CD4-positive, alpha-beta T cell (primary cell): ENCODE measurements around the gene TPT1. TPM values are rescaled to one million over a fixed set of nuclear protein-coding genes. Genes with fewer than 3 reads are reported as not detected.
A peak's percentile ranks its signal among the peaks of the same experiment; 100 is the strongest.

Experiments used
- ATAC-seq: fragments of 200-7000 bp; cut with Tn5 transposase; one replicate; pipeline ENCODE4 v1.10.0; 2022; ENCODE audit warnings: mild to moderate bottlenecking; ENCODE audit not compliant: poor library complexity
- CTCF ChIA-PET: fragments of 350-600 bp; sonication (Branson Sonifier 250); formaldehyde crosslinking; loops from one replicate; lab custom pipeline; 2021; ENCODE audit warnings: antibody characterized with exemption, inconsistent platforms; lab: Charles Lee
- POLR2A ChIA-PET: fragments of 350-600 bp; sonication (Branson Sonifier 250); formaldehyde crosslinking; loops from one replicate; lab custom pipeline; 2021; ENCODE audit warnings: antibody characterized with exemption, inconsistent platforms; lab: Charles Lee
- DNase-seq, 14 experiments: peaks; one replicate each; pipeline ENCODE4 v3.0.0-alpha.2; 2013 to 2020; ENCODE audit warnings: mixed read lengths in 2 of 14
- H3K27ac ChIP-seq, 2 donors: one replicate each; pipeline versions ENCODE4 v1.5.1 to v1.7.0; 2013; ENCODE audit warnings: low read length in 2 of 2, low read depth in 1 of 2, mild to moderate bottlenecking in 1 of 2
- H3K27me3 ChIP-seq, 2 experiments: 1 replicate in 1 of 2; 2 replicates in 1 of 2; pipeline versions ENCODE4 v1.6.1 to v1.7.0; 2013; ENCODE audit warnings: low read length in 2 of 2, control low read depth in 1 of 2, mild to moderate bottlenecking in 1 of 2, moderate library complexity in 1 of 2; ENCODE audit not compliant: insufficient read depth in 2 of 2, control insufficient read depth in 1 of 2
- H3K36me3 ChIP-seq: one replicate; pipeline ENCODE4 v1.6.1; 2013; ENCODE audit warnings: low read length, control low read depth; ENCODE audit not compliant: insufficient read depth
- H3K4me1 ChIP-seq: one replicate; pipeline ENCODE4 v1.6.1; 2013; ENCODE audit warnings: low read length, control low read depth; ENCODE audit not compliant: insufficient read depth
- H3K4me3 ChIP-seq: one replicate; pipeline ENCODE4 v1.5.1; 2013; ENCODE audit warnings: mild to moderate bottlenecking, low read length, moderate library complexity
- H3K9me3 ChIP-seq, 2 experiments: 1 replicate in 1 of 2; 2 replicates in 1 of 2; pipeline versions ENCODE4 v1.6.1 to v1.7.0; 2013; ENCODE audit warnings: low read length in 2 of 2, mild to moderate bottlenecking in 2 of 2, control low read depth in 1 of 2, moderate library complexity in 1 of 2; ENCODE audit not compliant: control insufficient read depth in 1 of 2, insufficient read depth in 1 of 2
- H3K27ac Mint-ChIP-seq: one replicate; pipeline ENCODE4 v1.8.0; 2020; ENCODE audit warnings: mixed read lengths
- H3K27me3 Mint-ChIP-seq: one replicate; pipeline ENCODE4 v1.8.0; 2021; ENCODE audit warnings: mixed read lengths
- H3K36me3 Mint-ChIP-seq: one replicate; pipeline ENCODE4 v1.8.0; 2021; ENCODE audit warnings: low read depth, mixed read lengths
- H3K4me1 Mint-ChIP-seq: one replicate; pipeline ENCODE4 v1.8.0; 2021; ENCODE audit warnings: low read depth, mixed read lengths
- H3K4me3 Mint-ChIP-seq: one replicate; pipeline ENCODE4 v1.8.0; 2020; ENCODE audit warnings: mild to moderate bottlenecking, mixed read lengths
- H3K9me3 Mint-ChIP-seq: one replicate; pipeline ENCODE4 v1.8.0; 2020; ENCODE audit warnings: mixed read lengths
- intact Hi-C, 2 experiments: fragments of 100-400 bp; cut with DNase I in 1 of 2; cut with micrococcal nuclease in 1 of 2; formaldehyde crosslinking; loops; one replicate each; pipeline versions ENCODE4 v1.15.1 to v1.9.0; 2023 to 2025; cut with DNase I, micrococcal nuclease
- total RNA-seq, 174 experiments: library from RNA in 2 of 174; stranded (reverse) in 2 of 174; gene quantifications; one replicate each; pipeline ENCODE4 v1.2.3 and lab custom pipeline; 2021 to 2026
- TF ChIP-seq, protein P1 (sequence below): fragments of 200-600 bp; IDR thresholded peaks from one replicate; pipeline ENCODE4 v1.8.0; 2022; ENCODE audit warnings: antibody characterized with exemption, mild to moderate bottlenecking

Gene TPT1
- total RNA-seq, 2 experiments from 2014 or later, result 8,742 to 8,834 TPM

GRCh38 chr13:45332036-45332830 is 8.8 kb downstream of the TPT1 start:
- H3K27me3 Mint-ChIP-seq, result no peaks in the 10 kb centered on the region
- ATAC-seq (no peak), DNase-seq (peak in 1 of 14 experiments; percentile 18)
- H3K4me1 Mint-ChIP-seq, result peaks cover 94% of the 10 kb centered on the region
- TF ChIP-seq, protein P1, sequence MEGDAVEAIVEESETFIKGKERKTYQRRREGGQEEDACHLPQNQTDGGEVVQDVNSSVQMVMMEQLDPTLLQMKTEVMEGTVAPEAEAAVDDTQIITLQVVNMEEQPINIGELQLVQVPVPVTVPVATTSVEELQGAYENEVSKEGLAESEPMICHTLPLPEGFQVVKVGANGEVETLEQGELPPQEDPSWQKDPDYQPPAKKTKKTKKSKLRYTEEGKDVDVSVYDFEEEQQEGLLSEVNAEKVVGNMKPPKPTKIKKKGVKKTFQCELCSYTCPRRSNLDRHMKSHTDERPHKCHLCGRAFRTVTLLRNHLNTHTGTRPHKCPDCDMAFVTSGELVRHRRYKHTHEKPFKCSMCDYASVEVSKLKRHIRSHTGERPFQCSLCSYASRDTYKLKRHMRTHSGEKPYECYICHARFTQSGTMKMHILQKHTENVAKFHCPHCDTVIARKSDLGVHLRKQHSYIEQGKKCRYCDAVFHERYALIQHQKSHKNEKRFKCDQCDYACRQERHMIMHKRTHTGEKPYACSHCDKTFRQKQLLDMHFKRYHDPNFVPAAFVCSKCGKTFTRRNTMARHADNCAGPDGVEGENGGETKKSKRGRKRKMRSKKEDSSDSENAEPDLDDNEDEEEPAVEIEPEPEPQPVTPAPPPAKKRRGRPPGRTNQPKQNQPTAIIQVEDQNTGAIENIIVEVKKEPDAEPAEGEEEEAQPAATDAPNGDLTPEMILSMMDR, result no peak
- H3K27ac ChIP-seq, result no peak overlapping the region
- no peak overlapping the region for H3K4me3 Mint-ChIP-seq
- POLR2A ChIA-PET, result interaction anchor here (1.2 to 2.1 kb wide), 4 partner anchors 9 to 85 kb away, joined by 3 to 10 read pairs (median 6); partner anchors contain the start of genes SLC25A30 and TPT1
- CTCF ChIA-PET, result interaction anchor here (0.6 to 1.6 kb wide), 3 partner anchors 8 to 1373 kb away, joined by 3 to 5 read pairs (median 3); no protein-coding TSS in a partner anchor
- H3K36me3 ChIP-seq, result peaks cover 19% of the 10 kb centered on the region
- H3K9me3 ChIP-seq, result no peaks in the 10 kb centered on the region
- H3K9me3 Mint-ChIP-seq, result no peaks in the 10 kb centered on the region
- intact Hi-C loops, result loop anchor here (5.0 to 10.0 kb wide), 4 partner anchors 35 to 853 kb away; partner anchors contain the start of genes GTF2F2 (in 2 of the 2) and LCP1 (in 1 of the 2)
- no peak overlapping the region for H3K4me3 ChIP-seq
- H3K27me3 ChIP-seq, result no peaks in the 10 kb centered on the region
- peaks cover 16% of the 10 kb centered on the region for H3K36me3 Mint-ChIP-seq
- peak overlapping the region; percentile 84 for H3K27ac Mint-ChIP-seq
- peaks cover 84% of the 10 kb centered on the region for H3K4me1 ChIP-seq

GRCh38 chr13:45331692-45332035 is 9.3 kb downstream of the TPT1 start:
- Histone ChIP-seq H3K9me3 (no peaks in the 10 kb centered on the region), H3K4me3 (no peak overlapping the region), H3K36me3 (peaks cover 13% of the 10 kb centered on the region), H3K27ac (no peak overlapping the region), H3K4me1 (peaks cover 88% of the 10 kb centered on the region), H3K27me3 (no peaks in the 10 kb centered on the region)
- peaks cover 11% of the 10 kb centered on the region for H3K36me3 Mint-ChIP-seq
- TF ChIP-seq, protein P1, result no peak
- no peaks in the 10 kb centered on the region for H3K27me3 Mint-ChIP-seq
- ATAC-seq, result no peak
- H3K4me1 Mint-ChIP-seq, result peaks cover 93% of the 10 kb centered on the region
- DNase-seq, result no peak
- no peak overlapping the region for H3K4me3 Mint-ChIP-seq
- POLR2A ChIA-PET, result interaction anchor here (1.1 to 2.1 kb wide), 4 partner anchors 8 to 86 kb away, joined by 3 to 7 read pairs (median 6); partner anchors contain the start of genes SLC25A30 and TPT1
- intact Hi-C loops, result loop anchor here (5.0 to 10.0 kb wide), 4 partner anchors 34 to 853 kb away; partner anchors contain the start of genes GTF2F2 (in 2 of the 2) and LCP1 (in 1 of the 2)
- peak overlapping the region; percentile 61 for H3K27ac Mint-ChIP-seq
- H3K9me3 Mint-ChIP-seq, result no peaks in the 10 kb centered on the region
- CTCF ChIA-PET, result interaction anchor here (1.1 kb wide), 1 partner anchor 8 kb away, joined by 5 read pairs; no protein-coding TSS in a partner anchor

DNA sequence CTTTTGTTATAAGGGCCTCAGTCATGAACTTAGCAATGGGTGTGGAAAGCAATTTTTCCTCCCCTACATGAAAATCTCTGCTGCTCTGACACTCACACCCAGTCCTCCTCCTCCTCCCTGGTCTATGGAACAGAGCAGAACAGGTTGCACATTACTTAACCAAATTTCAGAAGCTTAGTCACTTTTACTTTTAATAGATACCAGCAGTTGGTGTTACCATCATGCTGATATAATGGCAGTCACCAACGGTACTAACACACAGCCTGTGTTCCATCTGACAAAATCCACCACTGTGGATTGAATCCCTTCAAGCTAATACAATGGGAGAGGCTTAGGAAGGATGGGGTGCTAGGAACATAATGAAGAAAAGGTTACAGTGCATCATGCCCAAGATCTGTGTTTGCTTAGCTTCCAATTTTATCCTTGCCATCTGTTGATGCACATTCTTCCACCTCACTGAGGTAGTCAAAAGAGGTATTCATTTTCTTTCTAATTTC is 9.8 kb downstream of the TPT1 start:
- peaks cover 6% of the 10 kb centered on the region for H3K36me3 Mint-ChIP-seq
- no peaks in the 10 kb centered on the region for H3K27me3 Mint-ChIP-seq
- TF ChIP-seq, protein P1, result no peak
- Histone ChIP-seq H3K4me1 (peaks cover 84% of the 10 kb centered on the region), H3K27ac (no peak overlapping the region), H3K9me3 (no peaks in the 10 kb centered on the region), H3K4me3 (no peak overlapping the region), H3K36me3 (peaks cover 9% of the 10 kb centered on the region), H3K27me3 (no peaks in the 10 kb centered on the region)
- H3K9me3 Mint-ChIP-seq, result no peaks in the 10 kb centered on the region
- ChIA-PET POLR2A (interaction anchor here (1.1 to 2.1 kb wide), 4 partner anchors 8 to 86 kb away, joined by 3 to 7 read pairs (median 6); partner anchors contain the start of genes SLC25A30 and TPT1), CTCF (no interaction called here)
- ATAC-seq (no peak), DNase-seq (no peak)
- H3K27ac Mint-ChIP-seq, result peak overlapping the region; percentile 61
- peak overlapping the region; percentile 5 for H3K4me3 Mint-ChIP-seq
- intact Hi-C loops, result loop anchor here (5.0 to 10.0 kb wide), 4 partner anchors 34 to 854 kb away; partner anchors contain the start of genes GTF2F2 (in 2 of the 2) and LCP1 (in 1 of the 2)
- peaks cover 88% of the 10 kb centered on the region for H3K4me1 Mint-ChIP-seq
